ACHN (cell line): ENCODE results near the gene IFTAP.

Experiments
- DNase-seq: peaks from one replicate; pipeline ENCODE4 v3.0.0-alpha.2; 2015
- in situ Hi-C: cut with HindIII; loops from 2 replicates; pipeline ENCODE4 v1.10.0; 2017; ENCODE audit warnings: low sequenced_read_pairs, low pct_ligation_motif_present, low pct_unique_long_range_greater_than_20kb

IFTAP gene

DNA sequence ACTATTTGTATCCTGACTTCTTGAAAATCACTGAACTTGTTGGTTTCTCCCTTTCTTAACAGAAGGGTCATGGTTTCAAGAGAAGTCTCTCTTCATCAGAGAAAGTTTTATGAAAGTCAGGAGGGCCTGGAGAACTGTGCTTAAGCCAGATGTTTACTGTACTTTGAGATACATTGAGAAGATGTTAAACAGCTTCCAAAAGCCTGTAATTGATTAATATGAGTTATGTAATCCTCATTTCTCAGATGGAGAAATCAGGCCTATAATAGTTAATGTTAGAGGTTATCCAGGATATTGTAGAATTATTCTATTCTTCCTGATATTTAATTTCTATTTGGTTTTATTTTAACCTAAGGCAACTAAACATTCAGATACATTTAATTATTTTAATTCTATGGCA, 100.8 kb downstream of the IFTAP start:
- in situ Hi-C loops: no loop called here
- DNase-seq: no peak

DNA sequence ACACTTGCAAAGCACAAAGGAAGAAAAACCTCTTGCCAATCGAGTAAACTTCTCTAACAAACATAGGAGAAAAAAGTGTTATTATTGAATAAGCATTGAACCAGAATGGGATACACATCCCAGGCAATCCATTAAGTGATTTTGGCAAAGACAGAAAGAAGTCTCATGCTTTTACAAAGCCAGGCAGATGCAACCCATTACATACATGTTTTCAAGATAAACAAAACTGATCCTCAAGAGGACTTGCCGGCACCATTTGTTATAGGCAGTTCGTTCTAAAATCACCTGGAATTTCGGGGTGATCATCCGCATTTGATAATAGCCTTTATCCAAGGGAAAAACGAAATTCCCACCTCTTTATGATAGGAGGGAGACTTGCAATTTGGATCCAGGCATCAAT, 101.3 kb downstream of the IFTAP start:
- in situ Hi-C loops: no loop called here
- no peak for DNase-seq

DNA sequence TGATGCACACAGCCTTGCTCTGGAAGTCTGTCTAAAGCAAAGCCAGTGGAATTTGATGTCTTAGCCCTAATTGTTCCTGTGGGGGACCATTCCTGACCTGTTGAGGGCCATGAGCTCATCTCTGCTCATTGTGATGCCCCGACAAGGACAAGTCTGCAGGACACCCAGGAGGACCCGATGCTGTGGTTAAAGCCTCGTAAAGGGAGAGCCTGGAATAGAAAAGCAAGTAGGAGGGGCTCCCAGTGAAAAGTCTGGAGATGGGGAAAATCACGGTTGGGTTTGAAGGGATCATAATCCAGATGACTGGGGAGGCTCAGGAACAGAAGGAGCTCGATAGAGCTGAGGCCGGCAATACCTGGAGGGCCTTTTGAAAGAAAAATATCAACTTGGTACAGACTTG, 102.2 kb downstream of the IFTAP start:
- no peak for DNase-seq
- in situ Hi-C loops: no loop called here

DNA sequence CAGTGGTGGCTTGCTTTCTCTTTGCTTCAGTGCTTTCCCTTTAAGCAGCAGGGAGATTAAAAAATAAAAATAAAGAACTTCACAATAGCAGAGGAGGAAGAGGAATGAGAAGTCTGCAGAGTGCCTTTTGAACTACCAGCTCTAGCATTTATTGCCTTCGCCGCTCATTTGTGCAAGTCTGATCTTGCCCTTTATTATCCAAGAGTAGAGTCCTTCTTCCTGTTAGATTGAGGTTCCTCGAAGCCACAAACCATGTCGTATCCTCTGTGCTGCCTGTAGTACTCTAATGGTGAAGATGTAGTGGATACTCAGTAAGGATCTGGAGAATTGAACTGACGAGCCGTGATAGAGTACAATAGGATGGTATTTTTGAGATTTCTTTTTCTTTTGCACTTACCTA, 105.0 kb downstream of the IFTAP start:
- no peak for DNase-seq
- in situ Hi-C loops: no loop called here

DNA sequence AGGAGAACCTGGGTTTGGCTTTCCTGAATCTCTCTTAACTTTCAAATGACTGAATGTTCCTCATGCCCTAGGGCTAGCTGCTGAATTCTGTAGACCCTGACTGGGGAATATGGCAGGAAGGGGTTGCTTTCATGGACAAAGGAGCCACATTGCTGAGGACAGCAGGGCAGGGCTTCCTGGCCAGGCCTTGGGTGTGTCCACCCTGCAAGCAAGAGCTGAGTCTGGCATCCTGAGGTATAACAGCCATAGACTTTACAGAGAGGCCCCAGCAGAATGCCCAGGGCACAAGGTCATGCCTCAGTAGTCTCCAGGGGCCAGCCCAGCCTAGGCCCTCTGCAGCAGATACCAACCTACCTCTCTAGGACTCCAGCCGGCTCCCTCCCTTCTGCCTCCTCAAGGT, 105.9 kb downstream of the IFTAP start:
- DNase-seq: no peak
- in situ Hi-C loops: no loop called here

DNA sequence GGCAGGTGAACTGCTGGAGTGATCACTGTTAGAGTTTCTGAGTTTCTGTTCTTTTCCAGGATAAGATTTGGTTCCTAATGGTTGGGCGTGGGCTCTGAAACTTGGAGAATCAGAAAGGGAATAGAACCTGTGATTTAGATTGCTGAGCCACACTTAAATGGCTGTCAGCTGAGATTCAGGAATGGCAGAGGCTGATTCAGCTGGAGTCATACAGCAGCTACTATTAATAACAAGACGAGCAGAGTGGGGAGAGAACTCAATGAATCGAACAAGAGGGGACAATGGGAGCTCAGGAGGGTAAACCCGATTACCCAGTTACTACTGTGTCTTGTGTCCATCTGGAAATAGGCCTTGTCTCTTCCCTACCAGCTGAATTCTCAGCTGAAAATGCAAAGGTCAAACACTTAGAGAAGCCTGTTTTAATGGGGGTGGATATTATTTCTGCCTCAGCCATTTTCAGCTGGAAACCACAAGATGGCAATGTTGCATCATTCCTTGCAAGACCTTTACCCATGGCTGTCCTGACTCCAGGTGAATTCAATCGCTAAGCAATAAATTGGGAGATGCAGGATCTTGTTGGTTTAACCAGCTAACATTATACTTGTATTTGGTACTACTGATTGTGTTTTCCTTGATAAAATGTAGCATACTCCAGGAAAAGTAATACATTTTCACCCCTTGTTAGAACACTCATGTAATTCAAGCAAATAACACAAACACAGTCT, 108.2 kb downstream of the IFTAP start:
- in situ Hi-C loops: no loop called here

DNA sequence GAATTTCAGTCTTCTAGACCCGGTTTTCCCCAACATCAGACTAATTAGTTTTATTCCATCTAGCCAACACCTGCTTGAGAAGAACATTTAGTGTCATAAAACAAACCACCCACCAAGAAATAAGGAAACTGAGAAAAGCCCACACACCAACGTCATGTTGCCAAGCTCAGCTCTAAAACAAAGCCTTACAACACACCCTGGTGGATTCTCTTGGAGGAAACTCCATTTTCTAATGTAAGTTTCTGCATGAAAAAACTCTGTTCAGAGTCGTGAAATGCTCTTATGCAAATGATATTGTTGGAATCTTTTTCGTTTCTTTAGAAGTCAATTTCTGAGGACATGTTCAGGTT, 108.7 kb downstream of the IFTAP start:
- no peak for DNase-seq
- in situ Hi-C loops: no loop called here

More for the DNA sequence above, 108.2 kb downstream of the IFTAP start:
- peak; percentile 52 for DNase-seq
